Caki2 (cell line): ENCODE measurements around the gene CELF1. TPM values are rescaled to one million over a fixed set of nuclear protein-coding genes. Genes with fewer than 3 reads are reported as not detected.

ENCODE experiments used
- DNase-seq: peaks from one replicate; pipeline ENCODE4 v3.0.0-alpha.2; 2015; ENCODE audit warnings: low read depth
- in situ Hi-C: cut with HindIII; loops from 2 replicates; pipeline ENCODE4 v1.10.0; 2016; ENCODE audit warnings: low sequenced_read_pairs, low pct_unique_long_range_greater_than_20kb, mixed read lengths
- total RNA-seq: library from RNA; depleted of rRNA; stranded (reverse); fragments of >200 nt; shearing (Covaris generic); gene quantifications from 2 replicates; pipeline ENCODE4 v1.2.3, GENCODE V29; 2014; ENCODE audit warnings: low replicate concordance

Gene CELF1
- total RNA-seq, 1 experiment from 2014 or later, result 39.8 TPM

GRCh38 chr11:47443817-47444216 is 109.1 kb downstream of the CELF1 start:
- in situ Hi-C loops, result no loop called here
- no peak for DNase-seq

GRCh38 chr11:47443028-47443700 is 109.8 kb downstream of the CELF1 start:
- DNase-seq, result no peak
- in situ Hi-C loops, result no loop called here

GRCh38 chr11:47442514-47442913 is 110.4 kb downstream of the CELF1 start:
- in situ Hi-C loops, result no loop called here
- no peak for DNase-seq

- DNase-seq, result no peak
- in situ Hi-C loops, result no loop called here
Observed at GRCh38 chr11:47441421-47441820, 111.5 kb downstream of the CELF1 start.

- in situ Hi-C loops, result no loop called here
- DNase-seq, result no peak
Observed at GRCh38 chr11:47440054-47440476, 112.9 kb downstream of the CELF1 start.

GRCh38 chr11:47438721-47439120 is 114.2 kb downstream of the CELF1 start:
- no peak for DNase-seq
- in situ Hi-C loops, result no loop called here

GRCh38 chr11:47437746-47438418 is 115.0 kb downstream of the CELF1 start:
- in situ Hi-C loops, result no loop called here
- DNase-seq, result no peak

- in situ Hi-C loops, result no loop called here
- DNase-seq, result no peak
Observed at GRCh38 chr11:47437218-47437745, 115.7 kb downstream of the CELF1 start.

GRCh38 chr11:47436726-47437125 is 116.2 kb downstream of the CELF1 start:
- DNase-seq, result no peak
- in situ Hi-C loops, result no loop called here

GRCh38 chr11:47435687-47436086 is 117.2 kb downstream of the CELF1 start:
- in situ Hi-C loops, result no loop called here
- no peak for DNase-seq

GRCh38 chr11:47434011-47434786 is 118.7 kb downstream of the CELF1 start:
- in situ Hi-C loops, result no loop called here
- peak; percentile 40 for DNase-seq

- DNase-seq, result no peak
- in situ Hi-C loops, result no loop called here
Observed at GRCh38 chr11:47433157-47433556, 119.8 kb downstream of the CELF1 start.

GRCh38 chr11:47431356-47432083 is 121.4 kb downstream of the CELF1 start:
- DNase-seq, result no peak
- in situ Hi-C loops, result no loop called here

GRCh38 chr11:47430524-47430923 is 122.4 kb downstream of the CELF1 start:
- in situ Hi-C loops, result no loop called here
- DNase-seq, result no peak

- peak; percentile 96 for DNase-seq
- in situ Hi-C loops, result no loop called here
Observed at GRCh38 chr11:47426062-47426956, 126.6 kb downstream of the CELF1 start, which contains the start of gene PSMC3. Gene PSMC3, minus strand, starts transcription at chr11:47426439. Its CDS starts 160 bp downstream, at chr11:47426279.

GRCh38 chr11:47425611-47426010 is 127.3 kb downstream of the CELF1 start:
- in situ Hi-C loops, result no loop called here
- no peak for DNase-seq

- in situ Hi-C loops, result no loop called here
- no peak for DNase-seq
Observed at GRCh38 chr11:47418454-47419259, 134.3 kb downstream of the CELF1 start.
